Measurements from ENCODE around the gene FOLH1. TPM values are rescaled to one million over a fixed set of nuclear protein-coding genes. Genes with fewer than 3 reads are reported as not detected.
"Not testable (repeated sequence)": the region's sequence is repeated elsewhere in the genome, so short reads cannot be mapped to it uniquely, and the experiment has no call there.

Gene FOLH1
- total RNA-seq = 10 to 100 TPM in 1 of 2 donors, 1 to 10 TPM in 1; 1.5 to 10.1 TPM
- under 1 TPM; 0.45 to 0.50 TPM for polyA plus RNA-seq
- long read RNA-seq, donor 1, partial matches to known transcripts = 0 of 2 reads
- long read RNA-seq, donor 1, other reads (novel, unspliced or antisense) = 0 of 2 reads
- long read RNA-seq, donor 2 = 0 reads
- long read RNA-seq, donor 3 = 0 reads
- long read RNA-seq, donor 4 = 0 reads
- long read RNA-seq, donor 5, partial matches to known transcripts = 0 of 2 reads
- long read RNA-seq, donor 5, other reads (novel, unspliced or antisense) = 0 of 2 reads

GRCh38 chr11:49208006-49208721, at the start of gene FOLH1:
TSS of gene FOLH1 (minus strand) at chr11:49208602. CDS start at chr11:49208409, 193 bp downstream.
- peaks cover 0 to 3% (median 0%) of the 10 kb centered on the region in 5 donors for H3K4me1 ChIP-seq (ENCODE audit: control insufficient read depth in 5 of 5, insufficient read depth in 5 of 5, low read length in 5 of 5)
- H3K27ac ChIP-seq (ENCODE audit: low read depth in 1 of 2, low read length in 1 of 2) = peak within 1 kb of the TSS in 1 of 2 donors; percentile 83
- no peaks in the 10 kb centered on the region for H3K36me3 ChIP-seq (ENCODE audit: control insufficient read depth in 4 of 4, insufficient read depth in 4 of 4, low read length in 4 of 4)
- peak; percentile 73 for ATAC-seq (ENCODE audit: insufficient read depth, low FRiP score)
- peak; percentile 90 to 97 (median 97) for DNase-seq
- H3K27me3 ChIP-seq (ENCODE audit: control insufficient read depth in 3 of 3, insufficient read depth in 3 of 3, low read length in 2 of 3) = no peaks in the 10 kb centered on the region
- peaks cover 0 to 4% (median 0%) of the 10 kb centered on the region in 4 donors for H3K9me3 ChIP-seq (ENCODE audit: control insufficient read depth in 4 of 4, insufficient read depth in 3 of 4, low read length in 3 of 4)
- peak within 1 kb of the TSS; percentile 40 for H3K4me3 ChIP-seq
- H3K9ac ChIP-seq (ENCODE audit: insufficient read depth in 1 of 2, low read length in 2 of 2) = peak within 1 kb of the TSS; percentile 47 to 75
- TF ChIP-seq CTCF (IDR thresholded peaks at IDR 0.05; ENCODE audit: control extremely low read depth, extremely low read depth) = no peak
- WGBS, 2 donors = 2 to 3% methylated on average over 48 of the region's 48 CpGs

- H3K9me3 ChIP-seq (ENCODE audit: control insufficient read depth in 4 of 4, insufficient read depth in 3 of 4, low read length in 3 of 4); DNase-seq; H3K9ac ChIP-seq (ENCODE audit: insufficient read depth in 1 of 2, low read length in 2 of 2); H3K27ac ChIP-seq (ENCODE audit: low read depth in 1 of 2, low read length in 1 of 2); H3K4me1 ChIP-seq (ENCODE audit: control insufficient read depth in 5 of 5, insufficient read depth in 5 of 5, low read length in 5 of 5); H3K36me3 ChIP-seq (ENCODE audit: control insufficient read depth in 4 of 4, insufficient read depth in 4 of 4, low read length in 4 of 4); H3K27me3 ChIP-seq (ENCODE audit: control insufficient read depth in 3 of 3, insufficient read depth in 3 of 3, low read length in 2 of 3); ATAC-seq (ENCODE audit: insufficient read depth, low FRiP score); H3K4me3 ChIP-seq: not testable (repeated sequence)
- 77 to 88% methylated on average over 2 of the region's 2 CpGs for WGBS, 2 donors
These were observed 46.7 kb upstream of the FOLH1 start for GRCh38 chr11:49255148-49255547.

- ATAC-seq (ENCODE audit: insufficient read depth, low FRiP score); H3K9ac ChIP-seq (ENCODE audit: insufficient read depth in 1 of 2, low read length in 2 of 2); H3K4me3 ChIP-seq; H3K4me1 ChIP-seq (ENCODE audit: control insufficient read depth in 5 of 5, insufficient read depth in 5 of 5, low read length in 5 of 5); H3K36me3 ChIP-seq (ENCODE audit: control insufficient read depth in 4 of 4, insufficient read depth in 4 of 4, low read length in 4 of 4); H3K27me3 ChIP-seq (ENCODE audit: control insufficient read depth in 3 of 3, insufficient read depth in 3 of 3, low read length in 2 of 3); H3K27ac ChIP-seq (ENCODE audit: low read depth in 1 of 2, low read length in 1 of 2); H3K9me3 ChIP-seq (ENCODE audit: control insufficient read depth in 4 of 4, insufficient read depth in 3 of 4, low read length in 3 of 4): not testable (repeated sequence)
- WGBS, 2 donors = 84% methylated on average over 5 of the region's 5 CpGs
- DNase-seq = peak in 1 of 3 donors; percentile 14
These were observed 42.8 kb upstream of the FOLH1 start for GRCh38 chr11:49251212-49251611.

- not testable (repeated sequence) for H3K36me3 ChIP-seq (ENCODE audit: control insufficient read depth in 4 of 4, insufficient read depth in 4 of 4, low read length in 4 of 4); ATAC-seq (ENCODE audit: insufficient read depth, low FRiP score); H3K27me3 ChIP-seq (ENCODE audit: control insufficient read depth in 3 of 3, insufficient read depth in 3 of 3, low read length in 2 of 3); H3K27ac ChIP-seq (ENCODE audit: low read depth in 1 of 2, low read length in 1 of 2); H3K4me1 ChIP-seq (ENCODE audit: control insufficient read depth in 5 of 5, insufficient read depth in 5 of 5, low read length in 5 of 5); H3K4me3 ChIP-seq; H3K9me3 ChIP-seq (ENCODE audit: control insufficient read depth in 4 of 4, insufficient read depth in 3 of 4, low read length in 3 of 4); H3K9ac ChIP-seq (ENCODE audit: insufficient read depth in 1 of 2, low read length in 2 of 2)
- peak; percentile 43 to 72 (median 71) for DNase-seq
- 78 to 91% methylated on average over 5 of the region's 5 CpGs for WGBS, 2 donors
These were observed 42.2 kb upstream of the FOLH1 start for GRCh38 chr11:49250398-49251115.

- H3K27me3 ChIP-seq (ENCODE audit: control insufficient read depth in 3 of 3, insufficient read depth in 3 of 3, low read length in 2 of 3); DNase-seq; H3K4me1 ChIP-seq (ENCODE audit: control insufficient read depth in 5 of 5, insufficient read depth in 5 of 5, low read length in 5 of 5); H3K9ac ChIP-seq (ENCODE audit: insufficient read depth in 1 of 2, low read length in 2 of 2); H3K36me3 ChIP-seq (ENCODE audit: control insufficient read depth in 4 of 4, insufficient read depth in 4 of 4, low read length in 4 of 4); H3K9me3 ChIP-seq (ENCODE audit: control insufficient read depth in 4 of 4, insufficient read depth in 3 of 4, low read length in 3 of 4); H3K4me3 ChIP-seq; ATAC-seq (ENCODE audit: insufficient read depth, low FRiP score); H3K27ac ChIP-seq (ENCODE audit: low read depth in 1 of 2, low read length in 1 of 2): not testable (repeated sequence)
- WGBS, 2 donors = 88 to 93% methylated on average over 3 of the region's 3 CpGs
These were observed 41.0 kb upstream of the FOLH1 start for GRCh38 chr11:49249363-49249762.

- not testable (repeated sequence) for H3K9ac ChIP-seq (ENCODE audit: insufficient read depth in 1 of 2, low read length in 2 of 2); DNase-seq; H3K27me3 ChIP-seq (ENCODE audit: control insufficient read depth in 3 of 3, insufficient read depth in 3 of 3, low read length in 2 of 3); H3K36me3 ChIP-seq (ENCODE audit: control insufficient read depth in 4 of 4, insufficient read depth in 4 of 4, low read length in 4 of 4); ATAC-seq (ENCODE audit: insufficient read depth, low FRiP score); H3K27ac ChIP-seq (ENCODE audit: low read depth in 1 of 2, low read length in 1 of 2); H3K9me3 ChIP-seq (ENCODE audit: control insufficient read depth in 4 of 4, insufficient read depth in 3 of 4, low read length in 3 of 4); H3K4me3 ChIP-seq; H3K4me1 ChIP-seq (ENCODE audit: control insufficient read depth in 5 of 5, insufficient read depth in 5 of 5, low read length in 5 of 5)
- 57 to 58% methylated on average over 4 of the region's 4 CpGs for WGBS, 2 donors
These were observed 25.3 kb upstream of the FOLH1 start for GRCh38 chr11:49233685-49234084.

GRCh38 chr11:49233019-49233418, 24.6 kb upstream of the FOLH1 start:
- not testable (repeated sequence) for DNase-seq; H3K27me3 ChIP-seq (ENCODE audit: control insufficient read depth in 3 of 3, insufficient read depth in 3 of 3, low read length in 2 of 3); H3K9ac ChIP-seq (ENCODE audit: insufficient read depth in 1 of 2, low read length in 2 of 2); ATAC-seq (ENCODE audit: insufficient read depth, low FRiP score); H3K4me3 ChIP-seq; H3K27ac ChIP-seq (ENCODE audit: low read depth in 1 of 2, low read length in 1 of 2); H3K36me3 ChIP-seq (ENCODE audit: control insufficient read depth in 4 of 4, insufficient read depth in 4 of 4, low read length in 4 of 4); H3K9me3 ChIP-seq (ENCODE audit: control insufficient read depth in 4 of 4, insufficient read depth in 3 of 4, low read length in 3 of 4); H3K4me1 ChIP-seq (ENCODE audit: control insufficient read depth in 5 of 5, insufficient read depth in 5 of 5, low read length in 5 of 5)
- WGBS, 2 donors = 53 to 57% methylated on average over 5 of the region's 5 CpGs

All from lung (tissue), 16 donors.